ENCODE data around the gene LRFN5.

- no peak for TF ChIP-seq EZH2 (conservative IDR thresholded peaks at IDR 0.05; ENCODE audit: low read depth, low read length)
- TF ChIP-seq, protein P1, sequence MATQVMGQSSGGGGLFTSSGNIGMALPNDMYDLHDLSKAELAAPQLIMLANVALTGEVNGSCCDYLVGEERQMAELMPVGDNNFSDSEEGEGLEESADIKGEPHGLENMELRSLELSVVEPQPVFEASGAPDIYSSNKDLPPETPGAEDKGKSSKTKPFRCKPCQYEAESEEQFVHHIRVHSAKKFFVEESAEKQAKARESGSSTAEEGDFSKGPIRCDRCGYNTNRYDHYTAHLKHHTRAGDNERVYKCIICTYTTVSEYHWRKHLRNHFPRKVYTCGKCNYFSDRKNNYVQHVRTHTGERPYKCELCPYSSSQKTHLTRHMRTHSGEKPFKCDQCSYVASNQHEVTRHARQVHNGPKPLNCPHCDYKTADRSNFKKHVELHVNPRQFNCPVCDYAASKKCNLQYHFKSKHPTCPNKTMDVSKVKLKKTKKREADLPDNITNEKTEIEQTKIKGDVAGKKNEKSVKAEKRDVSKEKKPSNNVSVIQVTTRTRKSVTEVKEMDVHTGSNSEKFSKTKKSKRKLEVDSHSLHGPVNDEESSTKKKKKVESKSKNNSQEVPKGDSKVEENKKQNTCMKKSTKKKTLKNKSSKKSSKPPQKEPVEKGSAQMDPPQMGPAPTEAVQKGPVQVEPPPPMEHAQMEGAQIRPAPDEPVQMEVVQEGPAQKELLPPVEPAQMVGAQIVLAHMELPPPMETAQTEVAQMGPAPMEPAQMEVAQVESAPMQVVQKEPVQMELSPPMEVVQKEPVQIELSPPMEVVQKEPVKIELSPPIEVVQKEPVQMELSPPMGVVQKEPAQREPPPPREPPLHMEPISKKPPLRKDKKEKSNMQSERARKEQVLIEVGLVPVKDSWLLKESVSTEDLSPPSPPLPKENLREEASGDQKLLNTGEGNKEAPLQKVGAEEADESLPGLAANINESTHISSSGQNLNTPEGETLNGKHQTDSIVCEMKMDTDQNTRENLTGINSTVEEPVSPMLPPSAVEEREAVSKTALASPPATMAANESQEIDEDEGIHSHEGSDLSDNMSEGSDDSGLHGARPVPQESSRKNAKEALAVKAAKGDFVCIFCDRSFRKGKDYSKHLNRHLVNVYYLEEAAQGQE (IDR thresholded peaks at IDR 0.05; ENCODE audit: borderline replicate concordance in 1 of 2, low read depth in 1 of 2, low read length in 2 of 2) = no peak
- TF ChIP-seq CBX2 (IDR thresholded peaks at IDR 0.05; ENCODE audit: low read depth, low read length) = no peak
- no peak for TF ChIP-seq CBX2 (CRISPR knock-in tag; IDR thresholded peaks at IDR 0.05; ENCODE audit: low read depth)
- no peak for TF ChIP-seq ZNF274 (CRISPR knock-in tag; IDR thresholded peaks at IDR 0.05)
- TF ChIP-seq CTCF (CRISPR knock-in tag; IDR thresholded peaks at IDR 0.05) = no peak
- no peak for TF ChIP-seq JUND (CRISPR knock-in tag; IDR thresholded peaks at IDR 0.05)
- TF ChIP-seq FOXM1 (CRISPR knock-in tag; IDR thresholded peaks at IDR 0.05) = no peak
- TF ChIP-seq, protein P2, sequence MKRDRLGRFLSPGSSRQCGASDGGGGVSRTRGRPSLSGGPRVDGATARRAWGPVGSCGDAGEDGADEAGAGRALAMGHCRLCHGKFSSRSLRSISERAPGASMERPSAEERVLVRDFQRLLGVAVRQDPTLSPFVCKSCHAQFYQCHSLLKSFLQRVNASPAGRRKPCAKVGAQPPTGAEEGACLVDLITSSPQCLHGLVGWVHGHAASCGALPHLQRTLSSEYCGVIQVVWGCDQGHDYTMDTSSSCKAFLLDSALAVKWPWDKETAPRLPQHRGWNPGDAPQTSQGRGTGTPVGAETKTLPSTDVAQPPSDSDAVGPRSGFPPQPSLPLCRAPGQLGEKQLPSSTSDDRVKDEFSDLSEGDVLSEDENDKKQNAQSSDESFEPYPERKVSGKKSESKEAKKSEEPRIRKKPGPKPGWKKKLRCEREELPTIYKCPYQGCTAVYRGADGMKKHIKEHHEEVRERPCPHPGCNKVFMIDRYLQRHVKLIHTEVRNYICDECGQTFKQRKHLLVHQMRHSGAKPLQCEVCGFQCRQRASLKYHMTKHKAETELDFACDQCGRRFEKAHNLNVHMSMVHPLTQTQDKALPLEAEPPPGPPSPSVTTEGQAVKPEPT (CRISPR knock-in tag; IDR thresholded peaks at IDR 0.05; ENCODE audit: low read depth) = no peak
- TF ChIP-seq RFX1 (IDR thresholded peaks at IDR 0.05) = no peak
- no peak for TF ChIP-seq RAD21 (CRISPR knock-in tag; IDR thresholded peaks at IDR 0.05)
- TF ChIP-seq NFYB (CRISPR knock-in tag; IDR thresholded peaks at IDR 0.05) = no peak
- TF ChIP-seq JUN (CRISPR knock-in tag; IDR thresholded peaks at IDR 0.05) = no peak
- TF ChIP-seq KDM4B (CRISPR knock-in tag; IDR thresholded peaks at IDR 0.05) = no peak
Measured at GRCh38 chr14:41644606-41645005, 37.9 kb downstream of the LRFN5 start.

Data from HepG2 (cell line).